EH (cell line): Measurements from ENCODE around the gene PRDM11.
A peak's percentile ranks its signal among the peaks of the same experiment; 100 is the strongest.
"Not testable (repeated sequence)": the region's sequence is repeated elsewhere in the genome, so short reads cannot be mapped to it uniquely, and the experiment has no call there.

Source experiments
- DNase-seq: peaks from one replicate; pipeline ENCODE4 v3.0.0-alpha.2; 2015; ENCODE audit warnings: low read depth

PRDM11 gene

DNA sequence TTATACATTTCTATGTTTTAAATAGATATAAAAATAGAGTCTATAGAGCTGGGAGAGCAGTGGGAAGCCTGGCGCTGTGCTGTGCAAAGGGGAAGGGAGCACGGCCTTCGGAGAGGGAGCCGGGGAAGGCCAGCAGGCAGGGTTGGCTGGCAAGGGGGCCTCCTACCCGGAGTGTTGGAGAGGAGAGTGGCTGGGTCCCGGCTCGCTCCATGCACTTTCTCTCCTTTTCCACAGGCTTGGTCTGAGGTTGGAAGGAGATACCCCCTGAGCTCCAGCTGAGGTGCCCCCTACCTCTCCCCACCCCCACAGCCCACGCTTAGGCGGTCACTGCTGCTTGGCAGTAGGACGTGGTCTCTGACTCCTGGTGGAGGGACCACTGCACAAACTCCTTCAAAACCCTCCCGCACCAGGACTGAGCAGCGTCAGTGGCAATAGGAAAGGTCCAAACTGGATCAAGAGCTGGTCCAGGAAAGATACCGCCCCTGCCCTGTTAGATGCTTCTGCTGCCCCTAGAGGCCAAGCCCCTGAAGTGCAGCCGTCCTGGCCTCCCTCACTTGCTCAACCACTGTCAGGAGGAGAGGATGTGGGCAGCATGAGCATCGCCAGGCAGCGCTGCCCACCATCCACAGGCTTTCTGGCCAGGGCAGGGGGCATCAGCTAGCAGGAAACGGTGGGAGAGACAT is 86.8 kb downstream of the PRDM11 start:
- peak; percentile 58 for DNase-seq

DNA sequence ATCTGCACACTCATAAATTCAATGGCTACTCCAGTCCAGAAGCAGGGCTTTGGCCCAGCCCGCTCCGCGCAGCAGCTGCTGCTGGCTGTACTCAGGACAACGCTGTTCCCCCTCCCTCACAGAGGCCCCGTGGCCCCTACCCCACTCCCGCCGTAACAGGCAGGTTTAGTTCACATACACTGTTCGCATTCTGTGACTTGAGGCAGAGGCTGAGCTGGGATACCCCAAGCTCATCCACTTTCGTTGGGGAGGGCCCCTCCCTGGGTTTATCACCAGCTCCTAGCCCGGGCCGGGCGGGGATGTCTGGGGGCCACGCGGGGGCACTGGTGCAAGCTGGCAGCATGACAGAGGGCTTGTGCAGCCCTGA is 87.3 kb downstream of the PRDM11 start:
- no peak for DNase-seq

DNA sequence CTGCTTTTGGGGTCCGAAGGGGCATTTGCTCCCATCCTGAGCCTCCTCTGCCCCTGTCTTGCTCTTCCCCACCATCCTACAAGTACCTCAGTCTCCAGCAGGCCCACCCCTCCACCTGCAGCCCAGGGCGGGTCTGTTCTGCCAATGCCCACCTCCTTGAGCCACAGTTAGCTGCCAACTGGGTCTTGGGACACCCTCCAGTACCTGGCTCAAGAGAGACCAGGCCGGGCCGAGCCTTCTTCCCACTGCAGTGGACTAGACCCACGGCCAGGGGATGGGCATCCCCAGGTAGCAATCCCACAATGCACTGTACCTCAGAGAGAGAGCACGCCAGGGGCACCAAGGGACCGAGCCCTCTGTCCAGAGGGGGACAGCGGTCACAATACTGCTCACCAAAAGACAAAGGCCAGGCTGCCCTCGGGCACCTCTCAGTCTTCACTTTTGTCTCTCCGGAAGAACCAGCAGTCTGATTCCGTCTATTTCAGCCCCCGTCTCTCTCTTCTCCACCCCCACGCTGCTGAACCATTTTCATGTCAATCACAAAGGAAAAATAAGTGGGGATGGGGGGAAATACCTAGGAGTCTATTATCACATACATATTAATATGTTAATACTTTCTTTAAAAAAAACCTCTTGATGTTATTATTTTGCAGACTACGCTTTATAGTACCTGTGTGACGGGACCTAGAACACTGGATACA is 88.0 kb downstream of the PRDM11 start:
- no peak for DNase-seq

DNA sequence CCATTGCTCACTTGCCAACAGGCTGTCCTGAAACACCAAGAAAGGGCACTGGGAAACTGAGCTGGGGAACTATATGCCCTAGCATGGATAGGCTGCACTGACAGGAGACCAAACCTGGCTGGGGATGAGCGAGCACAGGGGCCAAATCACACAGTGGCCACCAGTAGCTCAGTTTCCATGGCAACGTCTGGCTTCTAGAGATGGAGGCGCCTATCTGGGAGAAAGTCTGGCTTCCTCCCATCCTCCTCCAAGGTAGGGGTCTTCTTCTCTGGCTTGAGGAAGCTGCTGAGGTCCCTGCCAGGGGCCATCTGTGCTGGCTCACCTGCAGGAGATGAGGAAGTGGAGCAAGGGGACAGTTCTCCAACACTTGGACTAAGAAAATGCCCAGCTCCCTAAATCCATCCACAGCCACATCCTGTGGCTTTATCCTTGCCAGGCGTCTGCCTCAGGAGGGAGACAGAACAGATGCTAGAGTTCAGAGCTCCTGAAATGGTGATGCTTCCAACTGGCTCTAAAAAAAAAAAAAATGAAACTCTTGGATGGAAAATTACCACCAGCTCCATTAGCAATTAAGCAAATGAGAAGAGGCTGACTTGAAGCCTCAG is 91.4 kb downstream of the PRDM11 start:
- no peak for DNase-seq

DNA sequence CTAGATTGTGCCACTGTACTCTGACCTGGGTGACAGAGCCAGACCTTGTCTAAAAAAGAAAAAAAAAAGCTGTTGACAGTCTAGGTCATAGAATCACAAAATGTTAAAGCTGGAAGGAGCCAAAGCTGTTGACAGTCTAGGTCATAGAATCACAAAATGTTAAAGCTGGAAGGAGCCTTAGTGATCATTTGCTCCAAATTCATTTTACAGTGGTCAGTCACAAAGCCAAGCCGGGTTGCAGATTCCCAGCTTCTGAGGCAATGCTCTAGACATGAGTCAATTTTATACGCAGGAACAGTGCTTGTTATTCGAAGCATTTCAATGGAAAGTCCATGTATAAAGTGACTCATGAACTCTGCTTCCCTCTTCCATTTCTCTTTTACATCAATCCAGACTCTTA is 92.3 kb downstream of the PRDM11 start:
- DNase-seq = peak; percentile 68

DNA sequence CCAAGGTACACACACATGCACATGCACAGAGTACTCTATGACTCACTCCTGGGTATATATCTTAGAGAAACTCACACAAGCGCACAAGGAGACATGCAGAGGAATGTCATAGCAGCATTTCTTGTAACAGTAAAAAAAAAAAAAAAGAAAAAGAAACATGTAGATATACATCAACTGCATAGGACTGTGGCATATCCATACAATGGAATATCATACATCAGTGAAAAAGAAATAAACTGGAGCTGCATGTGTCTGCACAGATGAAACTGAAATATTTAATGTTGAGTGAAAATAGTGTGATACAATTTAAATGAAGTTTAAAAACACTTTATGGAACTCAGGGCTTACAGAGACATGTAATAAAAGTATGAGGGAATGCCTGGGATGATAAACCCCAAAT is 93.3 kb downstream of the PRDM11 start:
- no peak for DNase-seq

DNA sequence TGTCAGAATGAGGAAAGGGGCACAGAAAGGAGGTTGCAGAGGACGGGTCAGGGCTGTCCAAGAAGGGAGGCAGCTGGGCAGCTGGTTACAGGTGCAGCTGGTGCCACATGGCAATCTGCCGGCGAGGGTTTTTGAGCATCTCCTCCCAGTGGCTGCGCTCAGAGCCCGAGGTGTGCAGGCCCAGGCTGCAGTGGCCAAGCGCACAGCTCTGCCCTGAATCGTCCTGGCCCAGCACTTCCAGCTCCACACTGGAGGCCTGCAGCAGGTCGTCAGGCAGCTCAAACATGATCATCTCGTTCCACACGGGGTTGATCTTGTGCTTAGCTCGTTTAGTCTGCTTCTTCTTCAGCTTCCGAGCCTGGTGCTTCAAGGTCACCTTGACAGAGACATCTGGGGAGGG is 97.5 kb downstream of the PRDM11 start:
- DNase-seq = no peak

DNA sequence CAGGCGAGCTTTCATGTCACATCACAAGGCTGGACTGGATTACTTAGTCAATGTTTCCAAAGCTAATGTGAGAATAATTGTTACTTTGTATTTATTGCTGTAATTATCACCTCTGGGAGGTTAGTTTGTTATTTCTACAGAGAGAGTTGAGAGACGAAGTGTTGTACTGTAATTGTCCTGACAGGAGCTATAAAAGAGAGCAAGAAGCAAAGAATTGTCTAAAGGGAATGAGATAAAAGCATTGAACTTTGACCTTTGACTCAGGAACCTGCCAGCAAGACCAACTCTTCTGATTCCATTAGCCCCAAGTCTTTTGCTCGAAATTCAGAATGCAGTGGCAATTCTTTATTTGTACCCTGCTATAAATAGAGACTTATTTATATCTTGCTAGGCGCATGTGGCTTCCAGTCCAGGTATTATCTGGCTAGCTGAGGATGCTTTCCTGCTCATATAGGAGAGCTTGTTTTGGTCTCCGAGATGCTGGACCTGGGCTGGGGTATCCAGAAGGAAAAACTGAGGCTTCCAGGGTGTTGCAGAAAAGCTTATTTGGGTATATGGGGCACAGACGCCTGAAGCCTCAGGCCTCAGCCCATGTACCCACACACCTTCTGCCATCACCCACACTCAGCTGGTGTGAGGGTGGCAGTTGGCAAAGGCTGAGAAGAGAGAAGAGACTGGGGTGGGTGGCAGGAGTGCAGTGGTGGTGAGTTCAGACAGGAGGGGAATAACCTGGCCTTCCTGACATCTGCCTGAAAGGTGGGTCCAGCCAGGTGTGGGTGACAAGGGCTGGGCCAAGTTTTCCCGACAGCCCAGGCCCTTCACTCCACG is 99.0 kb downstream of the PRDM11 start:
- no peak for DNase-seq

DNA sequence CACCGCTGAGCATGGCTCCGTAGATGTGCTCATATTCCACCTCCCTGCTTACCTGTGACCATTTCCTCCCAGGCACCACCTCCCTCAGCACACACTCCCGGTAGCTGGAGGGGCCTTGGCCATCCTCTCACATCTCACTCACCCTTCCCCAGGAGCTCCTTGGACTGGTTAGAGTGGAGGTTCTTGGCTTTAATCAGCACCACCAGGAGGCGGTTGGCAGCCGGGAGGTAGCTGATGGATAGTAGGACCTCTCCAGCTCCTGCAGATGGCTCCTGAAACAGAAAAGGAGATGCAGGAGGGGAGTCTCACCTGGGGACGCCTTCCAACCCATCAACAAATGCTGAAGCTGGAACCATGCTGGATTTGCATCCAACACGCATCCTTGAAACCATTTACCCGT is 99.8 kb downstream of the PRDM11 start:
- DNase-seq = no peak

DNA sequence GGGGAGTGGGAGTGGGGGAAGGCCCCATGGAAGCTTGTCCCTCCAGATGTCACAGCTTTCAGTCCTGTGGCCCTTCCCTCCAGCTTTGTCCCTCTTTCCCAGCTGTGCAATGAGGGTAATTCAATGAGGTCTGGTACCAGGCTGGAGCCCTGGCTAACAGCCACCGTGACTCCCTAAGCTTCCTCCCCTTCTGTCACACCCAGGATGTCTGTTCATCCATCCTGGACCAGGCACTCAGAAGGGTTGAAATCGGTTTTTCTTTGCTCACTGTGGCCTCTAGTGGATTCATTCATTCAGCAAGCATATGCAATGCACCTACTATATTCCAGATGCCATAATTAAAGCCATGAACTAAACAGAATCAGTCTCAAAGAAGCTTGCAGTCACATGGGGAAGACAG is 101.0 kb downstream of the PRDM11 start:
- DNase-seq = no peak

DNA sequence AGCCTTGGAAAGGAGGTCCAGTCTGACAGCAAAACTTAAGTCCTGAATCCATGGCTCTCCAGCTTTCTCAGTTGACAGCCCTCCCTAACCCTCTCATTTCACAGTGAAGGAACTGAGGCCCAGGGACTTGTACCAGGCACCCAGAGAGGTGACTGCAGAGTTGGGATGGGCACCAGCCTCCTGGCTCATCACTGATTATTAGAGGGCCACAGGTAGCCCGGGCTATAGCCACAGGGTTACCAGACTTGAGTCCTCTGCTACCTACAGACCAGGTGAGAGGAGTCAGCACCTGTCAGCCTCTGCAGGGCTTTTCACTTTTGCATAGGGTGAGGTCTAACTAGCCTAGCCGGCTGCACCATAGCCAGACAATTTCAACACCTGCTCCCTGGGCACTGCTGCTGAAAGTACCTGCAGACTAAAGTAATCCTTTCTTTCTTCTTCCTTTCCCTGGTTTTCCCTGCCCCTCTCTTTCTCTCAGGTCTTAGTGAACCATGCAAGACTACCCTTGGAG is 102.1 kb downstream of the PRDM11 start:
- no peak for DNase-seq

DNA sequence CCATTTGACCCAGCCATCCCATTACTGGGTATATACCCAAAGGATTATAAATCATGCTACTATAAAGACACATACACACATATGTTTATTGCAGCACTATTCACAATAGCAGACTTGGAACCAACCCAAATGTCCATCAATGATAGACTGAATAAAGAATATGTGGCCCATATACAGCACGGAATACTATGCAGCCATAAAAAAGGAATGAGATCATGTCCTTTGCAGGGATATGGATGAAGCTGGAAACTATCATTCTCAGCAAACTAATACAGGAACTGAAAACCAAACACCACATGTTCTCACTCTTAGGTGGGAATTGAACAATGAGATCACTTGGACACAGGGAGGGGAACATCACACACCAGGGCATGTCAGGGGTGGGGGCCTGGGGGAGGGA is 102.9 kb downstream of the PRDM11 start:
- not testable (repeated sequence) for DNase-seq

DNA sequence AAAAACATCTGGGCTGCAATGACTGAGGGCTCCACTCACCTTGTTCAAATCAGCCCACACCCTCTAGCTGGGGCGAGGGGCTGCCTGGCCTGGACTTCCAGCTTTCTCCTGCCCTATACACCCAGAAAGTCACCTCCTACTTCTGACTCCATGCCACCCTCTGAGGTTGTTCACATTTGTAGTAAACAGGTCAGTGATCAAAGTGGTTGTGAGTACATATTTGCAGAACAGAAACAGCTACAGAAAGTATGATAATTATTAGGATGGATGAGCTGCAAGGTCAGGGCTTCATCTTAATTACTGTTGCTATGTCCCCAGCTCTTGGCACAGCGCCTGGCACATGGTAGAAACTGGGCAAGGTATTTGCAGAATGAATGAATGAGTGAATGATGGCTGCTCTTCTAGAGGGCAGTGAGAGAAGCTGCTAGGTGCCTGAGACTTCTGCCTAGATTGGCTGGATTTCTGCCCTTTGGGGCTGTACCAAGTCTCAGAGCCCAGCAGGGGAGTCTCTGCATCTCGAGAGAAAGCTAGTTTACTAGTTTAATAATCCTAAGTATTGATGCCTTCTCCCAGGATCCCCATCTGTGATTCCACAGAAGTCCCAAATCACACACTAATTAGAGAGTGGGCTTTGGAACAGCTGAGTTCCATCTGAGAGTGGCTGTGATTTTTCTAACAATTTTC is 103.7 kb downstream of the PRDM11 start:
- no peak for DNase-seq

DNA sequence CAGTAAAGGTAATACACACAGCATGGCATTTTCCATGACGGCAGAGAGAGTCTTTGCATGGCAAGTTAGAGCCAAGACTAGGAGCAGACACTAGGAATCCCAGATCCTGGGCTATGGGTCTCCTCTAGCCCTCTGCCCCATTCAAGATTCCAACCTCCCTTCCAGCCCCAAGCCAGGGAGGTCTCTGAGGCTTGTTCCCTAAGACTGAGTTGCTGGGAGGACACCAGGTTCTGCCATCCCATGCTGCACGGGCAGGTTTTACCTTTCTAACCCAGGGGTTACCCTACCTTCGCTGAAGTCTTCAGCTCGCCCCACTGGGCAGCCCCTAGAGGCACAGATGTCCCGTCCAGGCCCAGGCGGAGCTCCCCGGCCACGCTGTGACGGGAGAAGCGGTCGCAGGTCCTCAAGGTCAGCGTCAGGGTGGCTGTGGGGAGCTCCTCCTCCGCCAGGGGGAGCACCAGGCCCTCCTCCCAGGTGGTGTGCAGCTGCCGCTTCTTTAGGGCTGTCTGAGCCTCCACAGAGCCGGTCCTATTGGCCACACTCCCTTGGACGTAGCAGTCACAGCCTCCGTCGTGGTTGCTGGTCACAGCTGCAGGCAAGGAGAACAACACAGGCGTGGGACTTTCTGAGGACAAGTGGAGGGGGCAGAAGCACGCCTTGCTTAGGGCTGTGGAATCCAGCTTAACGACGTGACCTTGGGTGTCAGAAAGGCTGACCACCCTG is 105.9 kb downstream of the PRDM11 start:
- peak; percentile 55 for DNase-seq

DNA sequence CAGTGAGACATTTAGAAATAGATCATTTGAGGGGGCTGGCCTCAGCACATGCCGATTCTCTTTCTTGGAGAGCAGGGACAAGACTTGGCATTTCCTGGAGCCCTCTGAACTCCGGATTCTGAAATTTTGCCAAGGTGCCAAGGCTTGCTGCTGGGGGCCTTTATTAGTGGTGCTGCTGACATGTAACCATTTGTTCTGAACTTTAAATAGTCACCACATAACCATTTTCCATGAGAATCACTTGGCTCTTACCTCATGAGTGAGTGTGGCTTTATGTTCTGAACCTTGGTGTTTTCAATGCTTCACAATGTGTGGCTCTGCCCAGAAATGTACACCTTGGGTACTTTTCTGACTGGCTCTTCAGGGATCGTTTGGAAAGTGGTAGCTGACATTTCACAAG is 106.4 kb downstream of the PRDM11 start:
- peak; percentile 26 for DNase-seq

DNA sequence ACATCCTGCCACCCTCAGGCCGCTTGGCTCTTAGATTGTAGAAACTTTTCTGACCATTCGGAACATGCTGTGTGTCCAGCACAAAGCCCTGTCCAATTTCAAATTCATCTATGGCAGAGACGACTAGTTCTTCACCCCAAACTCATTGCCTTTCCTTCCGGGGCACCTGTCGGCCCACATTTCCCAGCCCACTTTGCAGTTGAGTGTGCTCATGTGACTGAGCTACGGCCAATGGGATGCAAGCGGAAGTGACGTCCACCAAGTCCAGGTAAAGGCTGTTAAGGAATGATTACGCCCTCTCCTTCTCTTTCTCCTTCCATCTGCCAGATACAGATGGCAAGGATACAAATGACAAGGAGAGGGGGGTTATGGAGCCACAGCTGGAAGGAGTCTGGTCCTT is 107.2 kb downstream of the PRDM11 start:
- no peak for DNase-seq

DNA sequence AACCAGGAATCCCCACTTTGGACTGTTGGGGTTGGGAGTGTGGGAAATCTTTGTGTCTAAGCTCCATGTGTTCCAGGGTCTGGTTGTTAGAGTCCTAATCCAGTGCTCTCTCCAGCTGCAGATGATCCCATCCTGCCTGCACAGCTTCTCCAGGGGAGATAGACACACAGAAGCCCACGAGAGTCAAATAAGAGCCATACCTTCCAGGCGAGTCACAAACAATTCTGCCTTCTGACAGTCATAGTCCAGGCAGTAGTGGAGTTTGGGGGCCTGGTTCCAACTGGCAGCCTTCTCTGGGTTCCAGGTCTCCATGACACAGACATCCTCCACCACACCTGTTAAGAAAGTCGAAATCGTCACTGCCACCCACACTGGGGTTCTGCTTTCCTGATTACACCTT is 107.6 kb downstream of the PRDM11 start:
- peak; percentile 18 for DNase-seq

DNA sequence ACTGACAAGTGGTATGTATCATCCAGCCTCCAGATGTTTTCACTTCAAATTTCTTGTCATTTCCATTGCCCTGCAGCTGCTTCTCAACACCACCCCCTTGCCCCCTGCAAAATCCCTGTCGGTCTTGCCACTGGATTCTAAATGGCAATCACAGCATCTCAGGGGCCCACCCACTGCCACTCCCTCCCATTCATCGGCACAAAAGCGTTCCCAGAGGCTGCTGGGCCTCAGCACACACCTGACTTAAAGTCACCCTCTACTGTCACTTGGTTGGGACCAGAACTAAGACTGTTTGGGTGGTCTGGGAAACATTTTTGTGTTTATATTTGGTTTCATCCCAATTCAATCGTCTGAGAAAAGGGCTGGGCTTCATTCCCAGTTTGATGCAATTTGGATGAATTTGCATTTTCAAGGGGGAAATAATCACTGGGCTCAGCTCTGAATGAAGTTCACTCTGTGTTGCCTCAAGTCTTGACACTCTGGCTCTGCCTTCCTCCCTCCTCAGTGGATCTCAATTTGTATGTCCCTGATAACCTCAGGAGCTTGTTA is 112.6 kb downstream of the PRDM11 start:
- no peak for DNase-seq

DNA sequence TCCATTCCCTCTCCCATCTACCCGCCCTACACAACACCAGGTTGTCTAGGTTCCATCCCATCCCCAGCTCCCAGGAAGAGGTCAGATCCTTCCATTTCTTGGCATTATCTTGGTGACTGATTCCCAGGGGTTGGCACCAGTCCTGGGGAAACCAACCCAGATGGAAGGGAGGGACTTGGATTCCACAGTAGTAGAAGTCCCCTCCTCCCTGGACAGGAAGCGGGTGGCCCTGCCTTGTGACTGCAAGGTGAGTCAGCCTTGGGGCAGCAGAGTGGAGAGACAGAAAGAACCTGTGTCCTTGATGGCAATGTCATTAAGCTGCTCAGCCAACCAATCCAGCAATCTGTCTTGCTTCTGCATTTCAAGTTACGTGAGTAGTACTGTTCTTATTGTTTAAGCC is 113.2 kb downstream of the PRDM11 start:
- peak; percentile 39 for DNase-seq

DNA sequence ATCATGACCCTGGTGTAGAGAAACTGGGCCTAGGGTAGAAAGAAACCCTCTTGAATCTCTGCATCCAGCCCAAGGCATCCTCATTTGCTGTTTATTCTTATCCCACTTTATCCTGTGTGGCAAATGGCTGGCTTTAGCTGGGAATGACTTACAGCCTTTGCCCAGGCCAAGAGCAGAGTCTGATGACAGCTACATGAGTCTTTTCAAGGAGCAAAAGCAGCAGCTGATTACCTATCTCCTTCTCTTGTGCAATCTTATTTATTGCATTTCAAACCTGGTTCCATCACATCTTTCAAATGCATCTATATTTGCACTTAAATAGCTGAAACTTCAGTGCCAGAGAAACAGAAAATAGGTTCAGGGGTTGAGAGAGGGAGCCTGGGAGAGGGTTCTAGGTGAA is 113.6 kb downstream of the PRDM11 start:
- no peak for DNase-seq

DNA sequence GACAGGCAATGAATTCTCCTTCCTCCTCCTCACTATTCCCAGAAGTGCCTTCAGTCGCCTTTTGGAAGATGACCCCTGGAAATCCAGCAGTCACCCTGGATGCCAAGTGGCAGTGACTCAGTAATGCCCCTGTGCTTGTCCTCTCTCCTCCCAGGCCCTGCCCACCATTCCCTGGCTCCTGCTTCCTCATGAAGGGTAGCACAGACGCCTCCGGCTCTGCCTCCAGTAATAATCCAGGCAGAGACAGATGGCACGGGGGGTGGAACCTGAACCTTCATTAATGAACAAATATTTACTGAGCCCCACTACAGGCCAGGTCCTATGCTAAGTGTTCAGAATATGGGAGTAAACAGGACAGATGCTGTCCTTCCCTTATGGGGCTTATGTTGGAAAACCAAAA is 116.5 kb downstream of the PRDM11 start:
- DNase-seq = no peak
